IPS DF 4.7 (cell line): ENCODE data around the gene NUAK1.
"Not testable (repeated sequence)": the region's sequence is repeated elsewhere in the genome, so short reads cannot be mapped to it uniquely, and the experiment has no call there.

ENCODE experiments used
- DNase-seq: peaks from one replicate; pipeline ENCODE4 v3.0.0-alpha.2; 2013; ENCODE audit warnings: low spot score; ENCODE audit errors: extremely low read depth

NUAK1 gene

GRCh38 chr12:106033161-106033675, 105.5 kb downstream of the NUAK1 start:
- no peak for DNase-seq

DNA sequence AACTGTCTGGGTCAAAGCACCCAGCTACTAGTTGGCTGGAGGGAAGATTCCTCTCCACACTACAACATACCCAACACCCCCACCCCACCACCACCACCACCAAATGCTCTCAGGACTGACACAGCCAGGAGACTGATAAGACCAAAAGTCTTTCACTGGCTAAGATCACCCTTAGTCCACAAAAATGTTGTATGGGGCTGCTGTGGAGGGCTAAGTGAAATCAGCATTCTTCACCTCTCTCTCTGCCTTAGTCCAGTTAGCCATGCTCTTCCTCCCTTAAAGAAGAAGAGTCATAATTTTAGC, 106.2 kb downstream of the NUAK1 start:
- DNase-seq: no peak

DNA sequence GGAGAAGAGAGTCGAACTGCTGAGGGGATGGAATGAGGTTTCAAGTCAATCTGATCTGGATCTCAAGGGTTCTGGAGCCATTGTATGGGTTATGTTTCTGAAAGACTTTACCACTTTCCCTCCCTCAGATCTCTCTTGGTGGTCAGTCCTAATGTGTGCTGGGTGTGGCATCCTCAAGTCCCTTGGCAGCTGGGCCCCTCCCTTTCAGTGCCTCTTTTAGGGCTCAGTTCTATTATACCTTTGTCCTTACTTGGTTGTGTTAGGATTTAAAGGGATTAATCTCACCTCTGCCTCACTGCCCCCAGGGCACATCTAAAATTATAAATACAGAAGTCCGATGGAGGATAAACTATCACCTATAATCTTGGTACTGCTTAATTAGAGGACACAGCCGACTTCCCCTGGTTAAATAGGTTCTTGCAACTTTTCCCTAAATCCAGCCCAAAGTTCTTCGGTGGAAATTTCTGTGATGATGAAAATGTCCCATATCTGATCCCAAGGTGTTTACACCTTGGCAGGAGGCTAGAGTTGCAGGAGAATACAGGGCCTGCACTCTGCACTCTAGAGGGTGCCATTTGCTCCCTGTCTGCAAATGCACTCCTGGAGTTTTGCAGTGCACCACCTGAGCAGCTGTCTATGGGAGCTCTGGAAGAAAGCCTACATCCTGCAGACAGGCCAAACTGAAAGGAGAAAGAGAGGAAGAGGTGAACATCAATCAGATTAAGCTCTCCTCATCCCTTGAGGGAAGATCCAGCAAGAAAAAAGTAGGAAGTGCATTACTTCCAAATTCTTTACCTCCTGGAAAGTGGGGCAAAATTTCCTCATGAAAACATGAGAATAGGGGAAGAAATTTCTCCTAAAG, 106.8 kb downstream of the NUAK1 start:
- no peak for DNase-seq

DNA sequence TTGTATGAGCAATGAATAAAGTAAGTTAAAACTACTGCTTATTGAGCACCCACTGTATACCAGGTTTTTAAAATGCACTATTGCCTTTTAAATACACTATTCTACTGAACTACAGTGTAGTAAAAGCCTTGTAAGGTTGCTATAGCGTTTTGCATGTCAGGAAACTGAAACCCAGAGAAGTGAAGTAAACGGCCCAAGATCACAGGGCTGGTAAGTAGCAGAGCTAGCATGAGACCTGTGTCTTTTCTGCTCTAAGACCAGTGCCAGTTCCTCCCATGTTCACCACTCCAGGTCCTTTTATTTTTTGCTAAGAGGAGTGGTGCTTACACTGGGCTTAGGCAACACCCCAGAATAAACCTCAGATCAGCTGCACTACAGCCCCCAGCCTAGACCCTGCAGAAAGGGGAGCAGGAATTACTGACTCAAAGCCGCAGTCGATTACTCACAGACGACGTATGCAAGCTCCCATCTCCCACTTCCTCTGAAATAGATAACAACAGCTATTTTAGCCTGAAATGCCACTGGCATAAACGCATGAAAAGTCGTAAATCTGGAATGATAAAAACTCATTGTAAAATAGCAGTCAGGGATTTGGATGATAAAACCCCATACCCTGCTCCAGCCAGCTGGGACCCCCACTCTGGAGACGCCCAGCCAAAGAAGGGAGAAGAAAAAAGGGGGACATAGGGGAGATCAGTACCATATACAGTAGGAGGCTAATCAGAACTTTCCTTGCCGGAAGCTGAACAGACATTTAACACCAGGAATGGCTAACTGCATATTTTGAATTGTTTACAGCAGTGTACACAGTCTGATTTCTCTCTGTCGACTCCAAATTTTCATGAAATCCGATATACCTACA, 108.3 kb downstream of the NUAK1 start:
- no peak for DNase-seq

GRCh38 chr12:106029532-106029931, 109.2 kb downstream of the NUAK1 start:
- DNase-seq: no peak

- DNase-seq: no peak
Observed at GRCh38 chr12:106027911-106028310, 110.8 kb downstream of the NUAK1 start.

GRCh38 chr12:106027286-106027685, 111.5 kb downstream of the NUAK1 start:
- DNase-seq: no peak

DNA sequence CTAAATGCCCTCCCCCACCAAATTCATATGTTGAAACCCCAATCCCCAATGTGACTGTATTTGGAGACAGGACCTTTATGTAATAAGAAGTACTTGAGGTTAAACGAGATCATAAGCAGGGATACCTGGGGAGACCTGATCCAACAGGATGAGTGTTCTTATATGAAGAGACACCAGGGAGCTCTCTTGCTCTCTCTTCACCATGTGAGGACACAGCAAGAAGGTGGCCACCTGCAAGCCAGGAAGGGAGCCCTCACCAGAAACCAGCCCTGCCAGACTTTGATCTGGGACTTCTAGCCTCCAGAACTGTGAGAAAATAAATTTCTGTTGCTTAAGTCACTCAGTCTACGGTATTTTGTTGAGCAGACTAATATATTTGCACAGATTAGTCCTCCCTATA, 113.6 kb downstream of the NUAK1 start:
- no peak for DNase-seq

GRCh38 chr12:106023039-106023438, 115.7 kb downstream of the NUAK1 start:
- DNase-seq: no peak

DNA sequence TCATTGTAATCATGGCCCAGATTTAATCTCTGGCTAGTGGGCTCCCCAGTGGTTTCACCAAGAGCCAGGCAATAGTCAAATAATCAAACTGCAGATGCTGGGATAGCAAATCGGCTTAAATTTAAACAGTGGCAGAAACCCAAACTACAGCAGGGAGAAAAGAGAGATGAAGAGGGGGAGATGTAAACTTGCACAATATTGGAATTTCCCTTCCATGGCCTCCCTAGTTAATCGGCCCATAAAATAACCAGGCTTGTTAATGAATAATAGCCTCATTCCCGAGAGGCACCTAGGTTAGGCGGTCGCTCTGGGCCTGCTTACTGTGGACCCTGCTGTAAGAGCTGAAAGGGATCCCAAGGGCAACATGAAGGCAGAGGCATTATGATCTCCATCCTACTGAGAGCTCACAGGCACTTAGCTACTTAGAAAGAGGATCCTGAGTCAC, 116.2 kb downstream of the NUAK1 start:
- DNase-seq: no peak

GRCh38 chr12:106021516-106021915, 117.2 kb downstream of the NUAK1 start:
- no peak for DNase-seq

DNA sequence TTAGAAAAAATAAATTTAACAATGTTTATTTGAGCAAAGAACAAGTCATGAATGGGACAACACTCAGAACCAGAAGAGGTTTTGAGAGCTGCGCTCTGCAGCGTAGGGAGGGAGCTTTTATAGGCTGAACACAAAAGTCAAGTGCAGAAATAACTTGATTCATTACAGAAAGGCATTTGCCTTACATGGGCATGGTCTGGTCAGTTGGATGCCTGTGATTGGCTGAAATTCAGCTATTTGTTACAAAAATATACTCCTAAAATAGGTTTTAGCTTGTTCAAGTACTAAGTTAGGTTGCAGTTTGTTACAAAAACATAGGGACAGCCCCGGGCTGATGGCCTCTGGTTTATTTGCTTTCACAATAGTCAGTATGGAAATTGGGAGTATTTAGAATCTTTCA, 118.0 kb downstream of the NUAK1 start:
- DNase-seq: no peak

- no peak for DNase-seq
Observed at GRCh38 chr12:106019144-106019543, 119.6 kb downstream of the NUAK1 start.

- no peak for DNase-seq
Observed at GRCh38 chr12:106018286-106018685, 120.5 kb downstream of the NUAK1 start.

DNA sequence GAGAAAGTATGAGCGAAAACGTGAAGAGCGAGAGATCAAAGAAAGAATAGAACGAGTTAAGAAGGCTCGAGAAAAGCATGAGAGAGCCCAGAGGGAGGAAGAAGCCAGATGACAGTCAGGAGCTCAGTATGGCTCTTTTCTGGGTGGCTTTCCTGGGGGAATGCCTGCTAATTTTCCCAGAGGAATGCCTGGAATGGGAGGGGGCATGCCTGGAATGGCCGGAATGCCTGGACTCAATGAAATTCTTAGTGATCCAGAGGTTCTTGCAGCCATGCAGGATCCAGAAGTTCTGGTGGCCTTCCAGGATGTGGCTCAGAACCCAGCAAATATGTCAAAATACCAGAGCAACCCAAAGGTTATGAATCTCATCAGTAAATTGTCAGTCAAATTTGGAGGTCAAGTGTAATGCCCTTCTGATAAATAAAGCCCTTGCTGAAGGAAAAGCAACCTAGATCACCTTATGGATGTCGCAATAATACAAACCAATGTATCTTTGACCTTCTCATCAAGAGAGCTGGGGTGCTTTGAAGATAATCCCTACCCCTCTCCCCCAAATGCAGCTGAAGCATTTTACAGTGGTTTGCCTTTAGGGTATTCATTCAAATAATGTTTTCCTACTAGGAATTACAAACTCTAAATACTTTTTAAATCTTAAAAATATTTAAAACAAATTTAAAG, 122.0 kb downstream of the NUAK1 start:
- DNase-seq: not testable (repeated sequence)

DNA sequence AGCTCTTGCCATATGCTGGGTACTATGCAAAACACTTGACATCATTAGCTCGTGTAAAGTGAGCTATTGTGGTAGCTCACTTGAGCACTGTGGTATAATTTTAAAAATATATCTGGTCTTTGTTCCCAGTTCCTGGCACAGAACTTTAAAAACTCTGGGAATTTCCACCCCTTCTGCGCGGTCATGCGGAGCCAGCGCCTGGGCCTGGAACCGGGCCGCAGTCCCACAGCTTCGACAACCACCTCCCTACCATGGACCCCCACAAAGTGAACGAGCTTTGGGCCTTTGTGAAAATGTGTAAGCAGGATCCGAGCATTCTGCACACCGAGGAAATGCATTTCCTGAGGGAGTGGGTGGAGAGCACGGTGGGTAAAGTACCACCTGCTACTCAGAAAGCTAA, 123.1 kb downstream of the NUAK1 start:
- no peak for DNase-seq

DNA sequence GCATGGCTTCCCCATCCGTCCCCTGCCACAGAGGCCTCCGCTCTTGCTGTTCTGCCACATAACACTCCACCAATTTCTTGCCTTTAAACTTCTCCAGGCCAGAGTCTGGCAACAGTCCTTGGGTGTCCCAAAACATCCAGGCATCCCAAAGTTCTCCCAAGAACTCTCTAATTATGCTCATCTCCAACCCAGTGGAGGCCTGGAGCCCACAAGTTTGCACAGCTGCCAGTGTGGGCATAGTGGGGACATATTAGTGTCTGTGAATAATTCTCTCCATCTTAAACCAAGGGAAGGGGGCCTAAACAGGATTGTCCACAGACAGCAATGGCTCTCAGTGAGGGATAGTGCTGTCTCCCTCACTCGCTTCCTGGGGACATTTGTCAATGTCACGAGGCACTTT, 124.8 kb downstream of the NUAK1 start:
- no peak for DNase-seq
